Adipose tissue (tissue), 3 donors: Measurements from ENCODE around the gene UCN2. TPM values are rescaled to one million over a fixed set of nuclear protein-coding genes. Genes with fewer than 3 reads are reported as not detected.

Experiments
- H3K27ac ChIP-seq: one replicate; pipeline ENCODE4 v1.5.1; 2013; ENCODE audit warnings: low read depth, low read length
- WGBS, 3 donors: extraction: QIAGEN DNeasy Blood & Tissue Kit; methylation state at CpG; one replicate each; pipeline ENCODE4 v1.1.7; 2013; 5-methylcytosine and 5-hydroxymethylcytosine counted together
- polyA plus RNA-seq, 3 donors: library from polyadenylated mRNA; stranded (reverse); fragments of 200-250 nt; gene quantifications; one replicate each; pipeline ENCODE4 v1.2.3, GENCODE V29; 2013
- donor health status: healthy with polysubstance abuse.
- donor health status: Bipolar disorder and iron deficiency.
- donor health status: healthy.

The UCN2 gene
- polyA plus RNA-seq, 3 donors: 0.04 TPM; not detected in 2

- 94 to 95% (median 94%) methylated on average over 9 of the region's 9 CpGs for WGBS, 3 donors
- no peak overlapping the region for H3K27ac ChIP-seq
Measured at GRCh38 chr3:48519277-48519643, 44.3 kb downstream of the UCN2 start.

- 60 to 72% (median 64%) methylated on average over 12 of the region's 12 CpGs for WGBS, 3 donors
- H3K27ac ChIP-seq: no peak overlapping the region
Measured at GRCh38 chr3:48518638-48519276, 44.8 kb downstream of the UCN2 start.

GRCh38 chr3:48518069-48518468 is 45.5 kb downstream of the UCN2 start:
- WGBS, 3 donors: 88 to 94% (median 93%) methylated on average over 6 of the region's 6 CpGs
- no peak overlapping the region for H3K27ac ChIP-seq

GRCh38 chr3:48516571-48516970 is 47.0 kb downstream of the UCN2 start:
- H3K27ac ChIP-seq: no peak overlapping the region
- WGBS, 3 donors: 71 to 76% (median 75%) methylated on average over 8 of the region's 8 CpGs

GRCh38 chr3:48514431-48515227 is 49.0 kb downstream of the UCN2 start:
- 87 to 94% (median 87%) methylated on average over 8 of the region's 8 CpGs for WGBS, 3 donors
- H3K27ac ChIP-seq: no peak overlapping the region

Other genes starting within 250 kb of the UCN2 start
- gene SPINK8, start 230.1 kb downstream of the UCN2 start, polyA plus RNA-seq: not detected
- gene FBXW12, start 191.6 kb downstream of the UCN2 start, polyA plus RNA-seq: 1 to 10 TPM in 1 of 3 donors, not detected in 2; 1.5 TPM
- 10 to 100 TPM; 31.2 to 51.0 (median 35.4) TPM for gene PLXNB1, start 133.7 kb downstream of the UCN2 start, polyA plus RNA-seq
- gene CCDC51, start 123.7 kb downstream of the UCN2 start, polyA plus RNA-seq: 10 to 100 TPM in 2 of 3 donors, 1 to 10 TPM in 1; 5.5 to 14.1 (median 11.6) TPM
- gene TMA7, start 123.5 kb downstream of the UCN2 start, polyA plus RNA-seq: 100 to 1,000 TPM; 180 to 622 (median 308) TPM
- 1 to 10 TPM; 3.4 to 4.0 (median 3.9) TPM for gene ATRIP, start 117.0 kb downstream of the UCN2 start, polyA plus RNA-seq
- 100 to 1,000 TPM in 2 of 3 donors, 10 to 100 TPM in 1; 49.8 to 116 (median 111) TPM for gene SHISA5, start 59.6 kb downstream of the UCN2 start, polyA plus RNA-seq
- gene PFKFB4, start 7.0 kb downstream of the UCN2 start, polyA plus RNA-seq: 1 to 10 TPM; 1.7 to 6.5 (median 5.2) TPM
- 10 to 100 TPM in 1 of 3 donors, 1 to 10 TPM in 2; 1.4 to 10.3 (median 2.2) TPM for gene COL7A1, start 31.5 kb upstream of the UCN2 start, polyA plus RNA-seq
- 100 to 1,000 TPM; 122 to 214 (median 155) TPM for gene UQCRC1, start 45.9 kb upstream of the UCN2 start, polyA plus RNA-seq
- not detected for gene TMEM89, start 58.0 kb upstream of the UCN2 start, polyA plus RNA-seq
- 10 to 100 TPM in 1 of 3 donors, 1 to 10 TPM in 2; 8.7 to 14.1 (median 8.9) TPM for gene SLC26A6, start 71.7 kb upstream of the UCN2 start, polyA plus RNA-seq
- 1 to 10 TPM in 2 of 3 donors, under 1 TPM in 1; 0.48 to 1.5 (median 1.0) TPM for gene CELSR3, start 99.1 kb upstream of the UCN2 start, polyA plus RNA-seq
- gene NCKIPSD, start 122.1 kb upstream of the UCN2 start, polyA plus RNA-seq: 10 to 100 TPM in 2 of 3 donors, 1 to 10 TPM in 1; 9.2 to 13.9 (median 13.5) TPM
- gene IP6K2, start 153.4 kb upstream of the UCN2 start, polyA plus RNA-seq: 10 to 100 TPM; 46.7 to 64.0 (median 49.6) TPM